Uterus (tissue), 2 donors: Measurements from ENCODE around the gene PRKAB2.

Source experiments
- POLR2A ChIP-seq, 2 donors: fragments of 450-650 bp; IDR thresholded peaks; one replicate each; pipeline ENCODE4 v1.6.1; 2016; ENCODE audit warnings: antibody characterized with exemption in 2 of 2, mild to moderate bottlenecking in 1 of 2, moderate library complexity in 1 of 2
- TF ChIP-seq, protein P1 (sequence below), 4 experiments: fragments of 200-600 bp in 2 of 4; fragments of 450-650 bp in 2 of 4; sonication (generic) in 2 of 4; IDR thresholded peaks; one replicate each; pipeline ENCODE4 v1.5.1; 2016 to 2019; ENCODE audit warnings: antibody characterized with exemption in 4 of 4, mild to moderate bottlenecking in 2 of 4, moderate library complexity in 1 of 4

DNA sequence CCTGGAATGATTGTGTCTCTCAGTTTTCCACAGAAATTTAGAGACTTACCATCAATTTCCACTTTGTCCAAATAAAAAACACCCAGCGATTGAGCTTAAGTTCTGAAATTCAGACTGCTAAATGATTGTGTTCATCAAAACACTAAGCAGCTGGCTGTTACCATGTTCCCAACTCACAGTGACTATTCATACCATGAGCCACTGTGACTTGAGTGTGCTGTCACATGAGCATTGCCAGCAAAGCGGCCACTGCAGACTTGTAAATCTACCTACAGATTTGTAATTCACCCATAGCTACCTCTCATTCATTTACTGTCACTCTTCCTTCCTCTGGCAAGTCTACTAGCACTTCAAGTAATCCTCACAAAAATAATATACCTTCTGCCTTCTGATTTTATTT lies 17.2 kb upstream of the PRKAB2 start:
- TF ChIP-seq, protein P1, sequence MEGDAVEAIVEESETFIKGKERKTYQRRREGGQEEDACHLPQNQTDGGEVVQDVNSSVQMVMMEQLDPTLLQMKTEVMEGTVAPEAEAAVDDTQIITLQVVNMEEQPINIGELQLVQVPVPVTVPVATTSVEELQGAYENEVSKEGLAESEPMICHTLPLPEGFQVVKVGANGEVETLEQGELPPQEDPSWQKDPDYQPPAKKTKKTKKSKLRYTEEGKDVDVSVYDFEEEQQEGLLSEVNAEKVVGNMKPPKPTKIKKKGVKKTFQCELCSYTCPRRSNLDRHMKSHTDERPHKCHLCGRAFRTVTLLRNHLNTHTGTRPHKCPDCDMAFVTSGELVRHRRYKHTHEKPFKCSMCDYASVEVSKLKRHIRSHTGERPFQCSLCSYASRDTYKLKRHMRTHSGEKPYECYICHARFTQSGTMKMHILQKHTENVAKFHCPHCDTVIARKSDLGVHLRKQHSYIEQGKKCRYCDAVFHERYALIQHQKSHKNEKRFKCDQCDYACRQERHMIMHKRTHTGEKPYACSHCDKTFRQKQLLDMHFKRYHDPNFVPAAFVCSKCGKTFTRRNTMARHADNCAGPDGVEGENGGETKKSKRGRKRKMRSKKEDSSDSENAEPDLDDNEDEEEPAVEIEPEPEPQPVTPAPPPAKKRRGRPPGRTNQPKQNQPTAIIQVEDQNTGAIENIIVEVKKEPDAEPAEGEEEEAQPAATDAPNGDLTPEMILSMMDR (IDR thresholded peaks at IDR 0.05) = no peak
- TF ChIP-seq POLR2A (IDR thresholded peaks at IDR 0.05) = no peak
